Lower lobe of right lung (tissue), 2 donors: ENCODE measurements around the gene EEPD1. TPM values are rescaled to one million over a fixed set of nuclear protein-coding genes. Genes with fewer than 3 reads are reported as not detected.
"Not testable (repeated sequence)": the region's sequence is repeated elsewhere in the genome, so short reads cannot be mapped to it uniquely, and the experiment has no call there.

ENCODE experiments used
- ATAC-seq, 2 donors: fragments of 200-7000 bp; cut with Tn5 transposase; one replicate each; pipeline ENCODE4 v1.9.1; 2020 to 2022; ENCODE audit warnings: mild to moderate bottlenecking in 2 of 2, moderate library complexity in 2 of 2
- DNase-seq: peaks from one replicate; pipeline ENCODE4 v3.0.0-alpha.2; 2020
- H3K27ac ChIP-seq: fragments of 200-600 bp; one replicate; pipeline ENCODE4 v1.8.0; 2022
- H3K27me3 ChIP-seq: fragments of 200-600 bp; one replicate; pipeline ENCODE4 v1.8.0; 2022; ENCODE audit warnings: low read depth
- H3K36me3 ChIP-seq: fragments of 200-600 bp; one replicate; pipeline ENCODE4 v1.8.0; 2022; ENCODE audit warnings: mild to moderate bottlenecking
- H3K4me1 ChIP-seq: fragments of 200-600 bp; one replicate; pipeline ENCODE4 v1.8.0; 2022
- H3K4me3 ChIP-seq: fragments of 200-600 bp; one replicate; pipeline ENCODE4 v1.8.0; 2022; ENCODE audit warnings: mild to moderate bottlenecking
- H3K9me3 ChIP-seq: fragments of 200-600 bp; one replicate; pipeline ENCODE4 v1.8.0; 2022
- CTCF ChIP-seq: fragments of 200-600 bp; IDR thresholded peaks from one replicate; pipeline ENCODE4 v1.8.0; 2022; ENCODE audit warnings: antibody characterized with exemption, mild to moderate bottlenecking
- intact Hi-C: fragments of 100-400 bp; cut with DNase I; formaldehyde crosslinking; loops from one replicate; pipeline ENCODE4 v1.11.0; 2022
- long read RNA-seq: library from polyadenylated mRNA; unstranded; transcript quantifications from one replicate; pipeline ENCODE4 v2.0.0, GENCODE V29; 2021
- total RNA-seq: library from RNA; stranded (reverse); fragmentation: NEBNext Ultra II Directional; extraction: Animal tissue kit (Norgen Biotek cat#: 25700); gene quantifications from one replicate; pipeline ENCODE4 v1.2.1, GENCODE V29; 2021
- donor health status: DM: no; HTN: yes; CAD: no; lungs with severe emphysema.

EEPD1 gene
- total RNA-seq, result 7.9 TPM
- long read RNA-seq, full-length matches to known transcripts, result 16 of 22 reads
- long read RNA-seq, partial matches to known transcripts, result 2 of 22 reads
- long read RNA-seq, other reads (novel, unspliced or antisense), result 4 of 22 reads

- ATAC-seq (peak; percentile 98), DNase-seq (peak; percentile 100)
- Histone ChIP-seq H3K4me1 (peaks cover 37% of the 10 kb centered on the region), H3K36me3 (no peaks in the 10 kb centered on the region), H3K27me3 (no peaks in the 10 kb centered on the region), H3K4me3 (peak within 1 kb of the TSS; percentile 75), H3K9me3 (no peaks in the 10 kb centered on the region), H3K27ac (peak within 1 kb of the TSS; percentile 82)
- intact Hi-C loops, result no loop called here
- TF ChIP-seq CTCF, result no peak
These were observed at the start of gene EEPD1 for GRCh38 chr7:36152756-36153570. TSS of gene EEPD1 (plus strand) at chr7:36153254. CDS start at chr7:36154325, 1,071 bp downstream.

- no peak for ATAC-seq
- no peak for TF ChIP-seq CTCF
- intact Hi-C loops, result no loop called here
These were observed 49.1 kb upstream of the EEPD1 start for GRCh38 chr7:36103837-36104561.

GRCh38 chr7:36106972-36107908 is 45.8 kb upstream of the EEPD1 start:
- not testable (repeated sequence) for ATAC-seq

More at GRCh38 chr7:36103837-36104561, 49.1 kb upstream of the EEPD1 start:
- H3K4me1 ChIP-seq, result no peaks in the 10 kb centered on the region
- no peaks in the 10 kb centered on the region for H3K27me3 ChIP-seq
- no peak overlapping the region for H3K4me3 ChIP-seq
- no peak overlapping the region for H3K27ac ChIP-seq
- no peak for DNase-seq
- no peaks in the 10 kb centered on the region for H3K9me3 ChIP-seq
- H3K36me3 ChIP-seq, result no peaks in the 10 kb centered on the region

GRCh38 chr7:36107926-36108631 is 45.0 kb upstream of the EEPD1 start:
- H3K4me3 ChIP-seq, result no peak overlapping the region
- H3K4me1 ChIP-seq, result no peaks in the 10 kb centered on the region
- no peaks in the 10 kb centered on the region for H3K27me3 ChIP-seq
- H3K27ac ChIP-seq, result no peak overlapping the region
- TF ChIP-seq CTCF, result no peak
- intact Hi-C loops, result no loop called here
- peak in 1 of 2 donors; percentile 37 for ATAC-seq
- DNase-seq, result no peak
- no peaks in the 10 kb centered on the region for H3K9me3 ChIP-seq
- H3K36me3 ChIP-seq, result no peaks in the 10 kb centered on the region

More at GRCh38 chr7:36106972-36107908, 45.8 kb upstream of the EEPD1 start:
- H3K27ac ChIP-seq, H3K4me1 ChIP-seq, H3K27me3 ChIP-seq, H3K36me3 ChIP-seq, H3K9me3 ChIP-seq, intact Hi-C loops, H3K4me3 ChIP-seq, DNase-seq: not testable (repeated sequence)

GRCh38 chr7:36109013-36109627 is 43.9 kb upstream of the EEPD1 start:
- DNase-seq (no peak), ATAC-seq (peak in 1 of 2 donors; percentile 7)
- no peak overlapping the region for H3K27ac ChIP-seq
- no peaks in the 10 kb centered on the region for H3K9me3 ChIP-seq
- no peak overlapping the region for H3K4me3 ChIP-seq
- no peaks in the 10 kb centered on the region for H3K36me3 ChIP-seq
- no peaks in the 10 kb centered on the region for H3K4me1 ChIP-seq
- TF ChIP-seq CTCF, result no peak
- no peaks in the 10 kb centered on the region for H3K27me3 ChIP-seq
- intact Hi-C loops, result no loop called here
